Measurements from ENCODE around the gene OR56A4. TPM values are rescaled to one million over a fixed set of nuclear protein-coding genes. Genes with fewer than 3 reads are reported as not detected.
A peak's percentile ranks its signal among the peaks of the same experiment; 100 is the strongest.

Gene OR56A4
- total RNA-seq, 1 donor from 2014 or later = not detected

GRCh38 chr11:6027501-6027900 is 20.8 kb upstream of the OR56A4 start:
- intact Hi-C loops (cut with DNase I) = loop anchor here (10.0 kb wide), 1 partner anchor 327 kb away; no protein-coding TSS in a partner anchor

GRCh38 chr11:6025056-6025455 is 18.3 kb upstream of the OR56A4 start:
- H3K27me3 ChIP-seq (ENCODE audit: low read depth) = no peaks in the 10 kb centered on the region
- H3K4me3 ChIP-seq = no peak overlapping the region
- ATAC-seq (no peak), DNase-seq (no peak)
- intact Hi-C loops (cut with DNase I) = loop anchor here (10.0 kb wide), 1 partner anchor 330 kb away; no protein-coding TSS in a partner anchor
- no peaks in the 10 kb centered on the region for H3K36me3 ChIP-seq
- H3K4me1 ChIP-seq = no peaks in the 10 kb centered on the region
- H3K9me3 ChIP-seq = no peaks in the 10 kb centered on the region
- no peak overlapping the region for H3K27ac ChIP-seq
- TF ChIP-seq CTCF (IDR thresholded peaks at IDR 0.05) = no peak

More at GRCh38 chr11:6027501-6027900, 20.8 kb upstream of the OR56A4 start:
- no peak overlapping the region for H3K27ac ChIP-seq
- H3K4me3 ChIP-seq = no peak overlapping the region
- no peaks in the 10 kb centered on the region for H3K27me3 ChIP-seq (ENCODE audit: low read depth)
- no peaks in the 10 kb centered on the region for H3K4me1 ChIP-seq
- H3K36me3 ChIP-seq = no peaks in the 10 kb centered on the region
- TF ChIP-seq CTCF (IDR thresholded peaks at IDR 0.05) = no peak
- no peak for DNase-seq
- ATAC-seq = no peak
- no peaks in the 10 kb centered on the region for H3K9me3 ChIP-seq

- intact Hi-C loops (cut with DNase I) = loop anchor here (10.0 kb wide), 1 partner anchor 332 kb away; no protein-coding TSS in a partner anchor
- H3K27me3 ChIP-seq (ENCODE audit: low read depth) = no peaks in the 10 kb centered on the region
- no peaks in the 10 kb centered on the region for H3K9me3 ChIP-seq
- peak; percentile 54 for TF ChIP-seq CTCF (IDR thresholded peaks at IDR 0.05)
- ATAC-seq (peak; percentile 56 to 64), DNase-seq (no peak)
- no peak overlapping the region for H3K27ac ChIP-seq
- no peak overlapping the region for H3K4me3 ChIP-seq
- no peaks in the 10 kb centered on the region for H3K4me1 ChIP-seq
- H3K36me3 ChIP-seq = no peaks in the 10 kb centered on the region
These were observed 16.2 kb upstream of the OR56A4 start for GRCh38 chr11:6022956-6023355.

- Histone ChIP-seq H3K36me3 (no peaks in the 10 kb centered on the region), H3K27ac (no peak overlapping the region), H3K27me3 (ENCODE audit: low read depth) (no peaks in the 10 kb centered on the region), H3K9me3 (no peaks in the 10 kb centered on the region), H3K4me3 (no peak overlapping the region), H3K4me1 (no peaks in the 10 kb centered on the region)
- ATAC-seq = no peak
- DNase-seq = no peak
- intact Hi-C loops (cut with DNase I) = no loop called here
- no peak for TF ChIP-seq CTCF (IDR thresholded peaks at IDR 0.05)
These were observed 6.3 kb upstream of the OR56A4 start for GRCh38 chr11:6013042-6013441.

GRCh38 chr11:6012035-6012668 is 5.4 kb upstream of the OR56A4 start:
- intact Hi-C loops (cut with DNase I) = no loop called here
- ATAC-seq (peak; percentile 28 to 37), DNase-seq (no peak)

More at GRCh38 chr11:6012035-6012668, 5.4 kb upstream of the OR56A4 start:
- H3K27ac ChIP-seq = no peak overlapping the region
- no peaks in the 10 kb centered on the region for H3K27me3 ChIP-seq (ENCODE audit: low read depth)
- TF ChIP-seq CTCF (IDR thresholded peaks at IDR 0.05) = no peak
- H3K9me3 ChIP-seq = no peaks in the 10 kb centered on the region
- H3K4me1 ChIP-seq = no peaks in the 10 kb centered on the region
- H3K36me3 ChIP-seq = no peaks in the 10 kb centered on the region
- H3K4me3 ChIP-seq = no peak overlapping the region
